ENCODE measurements around the gene FILIP1L.

The FILIP1L gene

DNA sequence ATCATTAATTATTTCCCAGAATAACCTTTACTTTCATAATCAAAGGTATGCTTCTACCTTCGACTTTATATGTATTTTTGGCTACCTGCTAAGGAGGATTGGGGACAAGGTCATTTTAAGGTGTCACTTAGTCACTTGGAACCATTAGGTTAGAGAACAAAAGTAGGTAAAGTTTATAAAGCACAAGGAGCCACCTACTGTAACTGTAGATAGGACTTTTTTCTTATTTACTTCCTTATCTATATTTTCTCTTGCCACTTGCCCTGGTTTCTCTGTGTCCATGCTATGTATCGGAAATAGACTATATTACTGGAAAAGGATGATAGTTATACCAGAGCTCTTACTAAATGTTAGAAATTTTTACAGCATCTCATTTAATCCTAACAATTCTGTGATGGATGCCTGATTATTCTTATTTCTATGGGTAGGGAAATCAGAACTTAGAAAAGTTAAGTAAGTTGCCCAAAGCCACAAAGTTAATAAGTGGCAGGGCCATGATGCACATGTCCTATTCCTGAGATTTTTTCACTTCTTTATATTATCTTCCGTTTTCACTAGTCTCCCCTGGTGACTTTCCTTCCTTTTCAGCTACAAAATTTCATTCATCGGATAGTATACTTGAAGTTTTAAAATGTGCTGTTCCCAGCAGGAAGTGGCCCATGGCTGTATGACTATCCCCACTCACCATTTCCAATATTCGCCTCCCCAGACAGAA lies 164.2 kb downstream of the FILIP1L start:
- Histone ChIP-seq H3K79me2 (ENCODE audit: insufficient read depth, low read depth) (no peaks in the 10 kb centered on the region; the same call in 1 of the 2 replicates), H3K27me3 (ENCODE audit: insufficient read depth, low read depth) (no peaks in the 10 kb centered on the region), H3K9ac (no peak overlapping the region), H3K4me3 (IDR thresholded peaks at IDR 0.05; ENCODE audit: insufficient read depth, low read depth, low read length) (no peak overlapping the region), H3K4me1 (ENCODE audit: low read depth, poor library complexity, severe bottlenecking) (peaks cover 22% of the 10 kb centered on the region), H4K20me1 (ENCODE audit: insufficient read depth) (0 out of 2 replicates have a peak, but pooled peaks cover 5% of the 10 kb centered on the region), H2AFZ (ENCODE audit: low read depth) (no peak overlapping the region), H3K36me3 (ENCODE audit: insufficient read depth) (no peaks in the 10 kb centered on the region), H3K4me2 (no peak overlapping the region), H3K27ac (no peak overlapping the region)
- TF ChIP-seq, protein P1, sequence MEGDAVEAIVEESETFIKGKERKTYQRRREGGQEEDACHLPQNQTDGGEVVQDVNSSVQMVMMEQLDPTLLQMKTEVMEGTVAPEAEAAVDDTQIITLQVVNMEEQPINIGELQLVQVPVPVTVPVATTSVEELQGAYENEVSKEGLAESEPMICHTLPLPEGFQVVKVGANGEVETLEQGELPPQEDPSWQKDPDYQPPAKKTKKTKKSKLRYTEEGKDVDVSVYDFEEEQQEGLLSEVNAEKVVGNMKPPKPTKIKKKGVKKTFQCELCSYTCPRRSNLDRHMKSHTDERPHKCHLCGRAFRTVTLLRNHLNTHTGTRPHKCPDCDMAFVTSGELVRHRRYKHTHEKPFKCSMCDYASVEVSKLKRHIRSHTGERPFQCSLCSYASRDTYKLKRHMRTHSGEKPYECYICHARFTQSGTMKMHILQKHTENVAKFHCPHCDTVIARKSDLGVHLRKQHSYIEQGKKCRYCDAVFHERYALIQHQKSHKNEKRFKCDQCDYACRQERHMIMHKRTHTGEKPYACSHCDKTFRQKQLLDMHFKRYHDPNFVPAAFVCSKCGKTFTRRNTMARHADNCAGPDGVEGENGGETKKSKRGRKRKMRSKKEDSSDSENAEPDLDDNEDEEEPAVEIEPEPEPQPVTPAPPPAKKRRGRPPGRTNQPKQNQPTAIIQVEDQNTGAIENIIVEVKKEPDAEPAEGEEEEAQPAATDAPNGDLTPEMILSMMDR (conservative IDR thresholded peaks at IDR 0.05; ENCODE audit: low read depth, low read length): no peak

DNA sequence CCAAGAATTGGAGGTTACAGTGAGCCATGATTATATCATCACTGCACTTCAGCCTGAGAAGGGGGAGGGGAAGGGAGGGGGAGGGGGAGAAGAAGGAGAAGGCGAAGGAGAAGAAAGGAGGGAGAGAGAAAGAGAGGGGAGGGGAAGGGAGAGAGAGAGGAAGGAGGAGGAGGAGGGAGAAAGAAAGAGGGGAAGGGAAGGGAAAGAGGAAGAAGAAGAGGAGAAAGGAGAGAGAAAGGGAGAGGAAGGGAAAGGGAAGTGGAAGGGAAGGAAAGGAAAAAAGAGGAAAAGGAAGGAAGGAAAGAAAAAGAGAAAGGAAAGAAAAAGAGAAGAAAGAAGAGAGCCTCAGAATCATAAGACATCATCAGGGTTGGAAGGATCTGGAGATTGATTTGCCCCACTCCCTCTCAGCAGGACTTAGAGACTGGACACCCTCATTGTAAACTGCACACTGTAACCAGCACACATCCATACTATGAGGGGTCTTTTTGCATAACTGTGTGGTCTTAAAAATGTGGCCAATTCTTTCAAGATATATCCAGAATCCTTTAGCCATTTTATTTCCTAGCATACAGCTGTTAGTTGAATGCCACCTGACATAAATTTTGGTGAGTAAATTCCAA lies 165.7 kb downstream of the FILIP1L start:
- TF ChIP-seq, protein P1 (conservative IDR thresholded peaks at IDR 0.05; ENCODE audit: low read depth, low read length): no peak
- Histone ChIP-seq H2AFZ (ENCODE audit: low read depth) (no peak overlapping the region), H3K79me2 (ENCODE audit: insufficient read depth, low read depth) (no peaks in the 10 kb centered on the region), H3K4me2 (no peak overlapping the region), H3K9ac (no peak overlapping the region), H3K27me3 (ENCODE audit: insufficient read depth, low read depth) (no peaks in the 10 kb centered on the region), H4K20me1 (ENCODE audit: insufficient read depth) (0 out of 2 replicates have a peak, but pooled peaks cover 4% of the 10 kb centered on the region), H3K27ac (no peak overlapping the region), H3K4me1 (ENCODE audit: low read depth, poor library complexity, severe bottlenecking) (peaks cover 31% of the 10 kb centered on the region), H3K4me3 (IDR thresholded peaks at IDR 0.05; ENCODE audit: insufficient read depth, low read depth, low read length) (no peak overlapping the region), H3K36me3 (ENCODE audit: insufficient read depth) (no peaks in the 10 kb centered on the region)

DNA sequence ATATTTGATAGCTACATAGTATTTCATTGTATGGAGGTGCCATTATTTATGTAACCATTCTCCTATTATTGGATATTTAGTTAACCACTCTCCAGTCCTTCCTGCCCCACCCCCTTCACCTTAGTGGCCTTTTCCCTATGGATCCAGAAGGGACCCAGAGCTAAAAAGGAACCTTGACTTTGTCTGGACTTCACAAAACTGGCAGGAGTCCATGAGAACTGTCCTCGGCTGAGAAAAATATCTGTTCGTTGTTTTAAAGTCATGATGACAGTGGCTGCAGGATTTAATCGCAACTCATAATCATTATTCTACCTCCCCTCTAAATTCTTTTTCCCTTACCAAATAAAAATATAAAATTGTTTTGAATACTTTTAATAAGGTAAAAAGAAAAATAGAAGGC lies 166.9 kb downstream of the FILIP1L start:
- H2AFZ ChIP-seq (ENCODE audit: low read depth): no peak overlapping the region
- H4K20me1 ChIP-seq (ENCODE audit: insufficient read depth): 0 out of 2 replicates have a peak, but pooled peaks cover 4% of the 10 kb centered on the region
- no peaks in the 10 kb centered on the region for H3K27me3 ChIP-seq (ENCODE audit: insufficient read depth, low read depth)
- H3K4me2 ChIP-seq: no peak overlapping the region
- peaks cover 28% of the 10 kb centered on the region for H3K4me1 ChIP-seq (ENCODE audit: low read depth, poor library complexity, severe bottlenecking)
- H3K9ac ChIP-seq: no peak overlapping the region
- H3K27ac ChIP-seq: no peak overlapping the region
- no peak overlapping the region for H3K4me3 ChIP-seq (IDR thresholded peaks at IDR 0.05; ENCODE audit: insufficient read depth, low read depth, low read length)
- no peaks in the 10 kb centered on the region for H3K79me2 ChIP-seq (ENCODE audit: insufficient read depth, low read depth)
- TF ChIP-seq, protein P1 (conservative IDR thresholded peaks at IDR 0.05; ENCODE audit: low read depth, low read length): no peak
- H3K36me3 ChIP-seq (ENCODE audit: insufficient read depth): no peaks in the 10 kb centered on the region

DNA sequence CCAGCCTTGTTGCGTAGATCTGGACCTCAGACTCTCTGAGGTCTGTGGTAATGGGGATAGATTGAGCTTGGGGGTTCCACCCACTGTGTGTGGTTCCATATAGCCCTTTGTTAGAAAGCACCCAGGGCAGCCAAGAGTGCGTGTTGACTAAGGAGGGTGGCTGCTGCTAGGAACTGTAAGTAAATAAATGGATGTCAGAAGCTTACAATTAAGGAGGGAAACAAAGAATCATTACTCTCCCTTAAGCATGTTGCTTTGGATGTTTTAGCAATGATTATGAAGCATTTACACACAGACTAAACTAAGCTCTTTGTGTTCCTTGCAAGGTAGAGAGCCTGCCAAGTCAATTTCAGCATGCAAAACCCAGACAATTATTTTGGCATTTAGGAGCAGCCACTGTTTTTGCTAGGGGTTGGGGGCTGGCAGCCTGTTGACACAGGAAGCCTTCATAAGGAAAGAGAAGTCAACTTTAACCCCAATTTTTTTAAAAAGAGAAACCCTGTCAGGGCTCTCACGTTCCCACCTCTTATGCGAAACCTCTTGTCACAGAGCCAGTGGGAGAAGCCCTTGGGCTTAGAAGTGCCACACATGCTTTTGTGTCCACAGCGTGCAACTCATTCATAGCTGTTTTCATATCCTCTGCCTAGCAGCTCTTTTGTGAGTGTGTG lies 168.8 kb downstream of the FILIP1L start:
- H3K79me2 ChIP-seq (ENCODE audit: insufficient read depth, low read depth): no peaks in the 10 kb centered on the region
- no peaks in the 10 kb centered on the region for H3K36me3 ChIP-seq (ENCODE audit: insufficient read depth)
- TF ChIP-seq, protein P1 (conservative IDR thresholded peaks at IDR 0.05; ENCODE audit: low read depth, low read length): no peak
- H3K9ac ChIP-seq: no peak overlapping the region
- H3K27me3 ChIP-seq (ENCODE audit: insufficient read depth, low read depth): no peaks in the 10 kb centered on the region
- H4K20me1 ChIP-seq (ENCODE audit: insufficient read depth): 0 out of 2 replicates have a peak, but pooled peaks cover 4% of the 10 kb centered on the region
- H3K4me2 ChIP-seq: no peak overlapping the region
- H2AFZ ChIP-seq (ENCODE audit: low read depth): no peak overlapping the region
- peaks cover 28% of the 10 kb centered on the region for H3K4me1 ChIP-seq (ENCODE audit: low read depth, poor library complexity, severe bottlenecking)
- no peak overlapping the region for H3K27ac ChIP-seq
- H3K4me3 ChIP-seq (IDR thresholded peaks at IDR 0.05; ENCODE audit: insufficient read depth, low read depth, low read length): no peak overlapping the region
